ENCODE results near the gene UBE2E2.

Gene UBE2E2

GRCh38 chr3:23283625-23284024 is 80.5 kb downstream of the UBE2E2 start:
- no peak for DNase-seq

- DNase-seq = no peak
Measured at GRCh38 chr3:23288286-23288685, 85.2 kb downstream of the UBE2E2 start.

GRCh38 chr3:23288715-23289114 is 85.6 kb downstream of the UBE2E2 start:
- DNase-seq = no peak

DNA sequence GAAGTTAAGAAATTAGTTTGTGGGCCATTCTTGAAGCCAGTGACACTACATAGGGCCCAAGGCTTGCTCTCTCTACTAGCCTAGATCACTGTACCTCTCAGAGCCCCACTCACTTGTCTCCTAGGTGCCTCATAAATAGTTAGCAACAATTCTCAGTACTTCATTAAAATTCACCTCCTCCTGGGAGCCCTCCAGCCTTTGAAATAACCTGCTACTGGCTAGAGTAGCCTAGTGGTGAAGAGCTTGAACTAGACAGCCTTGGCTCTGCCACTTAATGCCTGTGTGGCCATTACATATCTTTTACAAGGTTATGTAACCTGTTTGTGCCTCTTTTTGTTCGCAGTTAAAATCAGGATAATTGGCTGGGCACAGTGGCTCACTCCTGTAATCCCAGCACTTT is 89.3 kb downstream of the UBE2E2 start:
- DNase-seq = no peak

DNA sequence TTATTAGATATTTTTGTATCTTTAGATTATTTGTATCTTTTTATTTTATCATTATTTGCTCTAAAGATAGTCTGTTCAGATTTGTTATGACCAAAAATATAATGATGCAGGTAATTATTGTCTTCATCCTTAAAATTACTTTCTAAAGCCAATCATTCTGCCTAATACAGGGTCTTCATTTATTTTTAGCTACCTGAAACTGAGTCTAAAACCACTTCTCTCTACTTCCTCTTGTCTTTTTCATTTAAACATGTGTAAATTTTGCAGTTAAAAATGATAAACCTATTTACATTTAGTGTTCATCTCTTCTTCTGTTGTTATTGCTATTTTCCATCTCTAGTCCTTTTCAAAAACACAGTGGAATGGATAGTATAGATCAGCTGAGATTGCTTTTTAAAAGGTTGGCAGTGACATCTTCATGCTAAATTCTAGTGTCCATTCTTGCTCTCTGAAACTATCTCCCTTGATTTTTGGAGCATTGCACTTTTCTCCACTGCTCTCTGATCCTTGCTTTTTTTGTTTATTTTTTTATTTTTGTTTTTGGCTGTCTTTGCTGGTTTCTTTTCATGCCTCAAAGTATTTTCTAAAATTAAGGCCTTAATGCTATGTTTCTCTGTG is 91.8 kb downstream of the UBE2E2 start:
- no peak for DNase-seq

- DNase-seq = no peak
Measured at GRCh38 chr3:23301819-23302218, 98.7 kb downstream of the UBE2E2 start.

GRCh38 chr3:23302271-23302670 is 99.1 kb downstream of the UBE2E2 start:
- DNase-seq = no peak

DNA sequence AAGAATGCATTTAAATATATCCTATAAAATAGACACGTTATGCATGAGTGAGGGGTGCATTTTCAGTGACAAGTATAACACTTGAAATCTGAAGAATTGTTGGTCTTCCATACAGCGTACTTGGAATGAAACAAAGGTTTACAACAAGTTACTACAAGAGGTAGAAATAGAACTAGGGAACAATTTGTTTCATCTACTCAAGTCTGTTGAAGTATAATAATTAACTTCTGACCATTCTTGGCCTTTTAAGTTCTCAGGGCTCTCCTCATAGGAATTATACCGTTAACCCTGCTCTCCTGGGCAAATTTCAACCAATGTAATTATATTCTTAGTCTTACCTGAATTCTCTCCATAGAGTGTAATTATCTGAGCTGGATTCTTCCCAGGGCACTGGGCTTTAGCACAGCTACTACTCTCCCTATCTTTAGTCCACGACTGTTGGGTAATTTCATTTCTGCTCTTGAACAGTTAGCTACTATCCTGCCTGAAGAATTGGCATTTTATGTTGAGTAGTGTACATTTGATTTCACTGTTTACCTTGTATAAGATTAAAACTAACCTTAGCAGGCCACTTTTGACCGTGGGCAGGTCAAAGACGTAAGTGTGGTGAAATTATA is 100.6 kb downstream of the UBE2E2 start:
- DNase-seq = no peak

GRCh38 chr3:23304424-23304823 is 101.3 kb downstream of the UBE2E2 start:
- DNase-seq = no peak

GRCh38 chr3:23308986-23309625 is 106.0 kb downstream of the UBE2E2 start:
- no peak for DNase-seq

- no peak for DNase-seq
Measured at GRCh38 chr3:23312866-23313265, 109.7 kb downstream of the UBE2E2 start.

- no peak for DNase-seq
Measured at GRCh38 chr3:23314981-23315762, 112.0 kb downstream of the UBE2E2 start.

- no peak for DNase-seq
Measured at GRCh38 chr3:23316924-23317323, 113.8 kb downstream of the UBE2E2 start.

DNA sequence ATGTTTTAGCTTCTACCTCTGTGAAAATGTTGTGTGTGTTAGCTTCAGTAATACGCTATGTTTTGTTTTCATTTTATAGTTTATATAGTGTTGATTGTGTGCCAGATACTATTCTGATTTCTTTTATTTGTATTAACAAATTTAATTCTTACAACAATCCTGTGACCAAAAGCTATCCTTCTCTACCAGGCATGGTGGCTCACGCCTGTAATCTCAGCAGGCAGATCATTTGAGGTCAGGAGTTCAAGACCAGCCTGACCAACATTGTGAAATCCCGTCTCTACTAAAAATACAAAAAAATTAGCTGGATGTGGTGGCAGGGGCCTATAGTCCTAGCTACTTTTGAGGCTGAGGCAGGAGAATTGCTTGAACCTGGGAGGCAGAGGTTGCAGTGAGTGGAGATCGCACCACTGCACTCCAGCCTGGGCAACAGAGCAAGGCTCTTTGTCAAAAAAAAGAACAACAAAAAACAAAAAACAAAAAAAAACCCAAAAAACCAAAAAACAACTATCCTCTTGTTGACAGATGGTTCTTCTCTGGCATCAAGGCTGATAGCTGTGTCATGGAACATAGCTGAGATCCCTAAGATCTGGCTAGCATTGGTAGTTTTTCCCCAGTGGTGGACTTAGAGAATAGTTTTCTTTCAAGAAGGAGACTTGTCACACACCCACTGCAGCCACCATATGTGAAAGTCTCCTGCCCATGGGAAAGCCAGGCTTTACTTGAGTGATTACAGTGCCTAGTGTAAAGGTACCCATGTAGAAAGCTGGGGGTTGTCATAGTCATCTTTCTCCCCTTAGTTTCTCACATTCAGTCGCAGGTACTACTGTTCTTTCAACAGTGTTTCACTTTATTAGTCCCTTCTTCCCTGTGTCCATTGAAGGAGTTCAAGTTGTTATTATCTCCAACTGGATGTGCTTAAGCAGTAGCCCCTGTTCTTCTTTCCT is 116.5 kb downstream of the UBE2E2 start:
- DNase-seq = no peak

GRCh38 chr3:23320586-23321570 is 117.8 kb downstream of the UBE2E2 start:
- no peak for DNase-seq

- no peak for DNase-seq
Measured at GRCh38 chr3:23324745-23325144, 121.6 kb downstream of the UBE2E2 start.

GRCh38 chr3:23325466-23326065 is 122.4 kb downstream of the UBE2E2 start:
- no peak for DNase-seq

- DNase-seq = no peak
Measured at GRCh38 chr3:23329471-23330105, 126.5 kb downstream of the UBE2E2 start.

DNA sequence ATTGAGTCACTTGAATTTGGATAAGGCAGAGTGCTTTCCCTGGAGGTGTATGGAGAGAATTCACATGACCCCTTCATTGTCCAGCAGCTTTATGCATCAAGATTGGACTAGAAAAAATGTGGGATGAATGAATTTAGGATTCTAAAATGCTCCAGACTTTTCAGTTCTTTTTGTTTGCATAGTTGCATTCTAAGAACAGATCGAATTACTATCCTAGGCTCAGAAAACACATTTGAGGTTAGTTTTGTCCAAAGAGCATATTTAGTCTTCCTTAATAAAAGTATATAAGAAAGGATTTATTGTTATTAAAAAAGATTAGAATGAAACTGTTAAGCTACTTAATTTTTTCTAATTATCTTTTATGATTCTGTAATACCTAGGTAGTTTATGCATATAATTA is 127.4 kb downstream of the UBE2E2 start:
- no peak for DNase-seq
